ENCODE data around the gene APOL1. TPM values are rescaled to one million over a fixed set of nuclear protein-coding genes. Genes with fewer than 3 reads are reported as not detected.

Gene APOL1
- polyA plus RNA-seq, 1 of the 3 experiments (the other 2 are of a cell fraction), result 0.56 TPM

DNA sequence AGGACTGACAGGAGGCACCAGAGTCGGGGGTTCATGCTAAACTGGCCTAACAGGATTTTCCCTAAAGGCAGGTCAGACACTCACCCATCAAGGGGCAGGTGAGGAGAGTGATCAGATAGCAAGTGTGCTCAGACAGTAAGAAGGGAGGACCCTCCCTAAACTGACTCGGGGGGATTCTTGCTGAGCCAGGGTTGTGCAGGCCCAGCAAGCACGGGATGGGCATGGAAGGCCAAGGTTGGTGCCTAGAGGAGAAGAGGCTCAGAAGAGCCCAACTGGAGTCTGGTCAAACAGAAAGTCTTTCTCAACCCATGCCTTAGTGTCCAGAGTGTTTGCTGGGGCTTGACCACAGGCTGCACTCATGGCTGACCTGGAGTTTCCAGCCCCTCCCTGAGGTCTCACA is 6.2 kb upstream of the APOL1 start:
- Histone ChIP-seq H3K36me3 (replicated peaks in 1 of 2; ENCODE audit: control insufficient read depth in 1 of 2, insufficient read depth in 2 of 2, low read length in 1 of 2) (no peaks in the 10 kb centered on the region), H3K4me1 (ENCODE audit: control insufficient read depth in 1 of 2, insufficient read depth in 2 of 2, low read depth in 1 of 2, low read length in 1 of 2) (no peaks in the 10 kb centered on the region; a peak in 1 of 4 replicates), H3K79me2 (ENCODE audit: insufficient read depth) (no peaks in the 10 kb centered on the region), H3K4me2 (no peak overlapping the region), H3K9me3 (no peaks in the 10 kb centered on the region), H3K9ac (no peak overlapping the region), H3K27ac (ENCODE audit: low read depth in 2 of 2, low read length in 1 of 2) (no peak overlapping the region), H3K4me3 (ENCODE audit: low read depth in 2 of 2, low read length in 1 of 2) (no peak overlapping the region), H2AFZ (ENCODE audit: low read depth) (no peak overlapping the region), H4K20me1 (ENCODE audit: insufficient read depth) (no peaks in the 10 kb centered on the region), H3K27me3 (ENCODE audit: insufficient read depth) (no peaks in the 10 kb centered on the region), H3K9me2 (no peaks in the 10 kb centered on the region), H3F3A (replicated peaks; ENCODE audit: insufficient read depth) (no peaks in the 10 kb centered on the region)
- no peak for DNase-seq
- POLR2A ChIA-PET, result no interaction called here
- TF ChIP-seq, protein P1, sequence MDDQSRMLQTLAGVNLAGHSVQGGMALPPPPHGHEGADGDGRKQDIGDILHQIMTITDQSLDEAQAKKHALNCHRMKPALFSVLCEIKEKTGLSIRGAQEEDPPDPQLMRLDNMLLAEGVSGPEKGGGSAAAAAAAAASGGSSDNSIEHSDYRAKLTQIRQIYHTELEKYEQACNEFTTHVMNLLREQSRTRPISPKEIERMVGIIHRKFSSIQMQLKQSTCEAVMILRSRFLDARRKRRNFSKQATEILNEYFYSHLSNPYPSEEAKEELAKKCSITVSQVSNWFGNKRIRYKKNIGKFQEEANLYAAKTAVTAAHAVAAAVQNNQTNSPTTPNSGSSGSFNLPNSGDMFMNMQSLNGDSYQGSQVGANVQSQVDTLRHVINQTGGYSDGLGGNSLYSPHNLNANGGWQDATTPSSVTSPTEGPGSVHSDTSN (IDR thresholded peaks at IDR 0.05), result no peak
- TF ChIP-seq RXRA (IDR thresholded peaks at IDR 0.05; ENCODE audit: borderline replicate concordance, low read depth) (no peak), MEF2A (IDR thresholded peaks at IDR 0.05; ENCODE audit: borderline replicate concordance, low read depth) (no peak), SIN3A (IDR thresholded peaks at IDR 0.05; ENCODE audit: borderline replicate concordance, low read depth, low read length) (no peak)
- TF ChIP-seq, protein P2, sequence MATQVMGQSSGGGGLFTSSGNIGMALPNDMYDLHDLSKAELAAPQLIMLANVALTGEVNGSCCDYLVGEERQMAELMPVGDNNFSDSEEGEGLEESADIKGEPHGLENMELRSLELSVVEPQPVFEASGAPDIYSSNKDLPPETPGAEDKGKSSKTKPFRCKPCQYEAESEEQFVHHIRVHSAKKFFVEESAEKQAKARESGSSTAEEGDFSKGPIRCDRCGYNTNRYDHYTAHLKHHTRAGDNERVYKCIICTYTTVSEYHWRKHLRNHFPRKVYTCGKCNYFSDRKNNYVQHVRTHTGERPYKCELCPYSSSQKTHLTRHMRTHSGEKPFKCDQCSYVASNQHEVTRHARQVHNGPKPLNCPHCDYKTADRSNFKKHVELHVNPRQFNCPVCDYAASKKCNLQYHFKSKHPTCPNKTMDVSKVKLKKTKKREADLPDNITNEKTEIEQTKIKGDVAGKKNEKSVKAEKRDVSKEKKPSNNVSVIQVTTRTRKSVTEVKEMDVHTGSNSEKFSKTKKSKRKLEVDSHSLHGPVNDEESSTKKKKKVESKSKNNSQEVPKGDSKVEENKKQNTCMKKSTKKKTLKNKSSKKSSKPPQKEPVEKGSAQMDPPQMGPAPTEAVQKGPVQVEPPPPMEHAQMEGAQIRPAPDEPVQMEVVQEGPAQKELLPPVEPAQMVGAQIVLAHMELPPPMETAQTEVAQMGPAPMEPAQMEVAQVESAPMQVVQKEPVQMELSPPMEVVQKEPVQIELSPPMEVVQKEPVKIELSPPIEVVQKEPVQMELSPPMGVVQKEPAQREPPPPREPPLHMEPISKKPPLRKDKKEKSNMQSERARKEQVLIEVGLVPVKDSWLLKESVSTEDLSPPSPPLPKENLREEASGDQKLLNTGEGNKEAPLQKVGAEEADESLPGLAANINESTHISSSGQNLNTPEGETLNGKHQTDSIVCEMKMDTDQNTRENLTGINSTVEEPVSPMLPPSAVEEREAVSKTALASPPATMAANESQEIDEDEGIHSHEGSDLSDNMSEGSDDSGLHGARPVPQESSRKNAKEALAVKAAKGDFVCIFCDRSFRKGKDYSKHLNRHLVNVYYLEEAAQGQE (IDR thresholded peaks at IDR 0.05; ENCODE audit: low read depth, low read length), result no peak
- WGBS (ENCODE audit: low lambda C conversion rate), result 53% methylated on average over 2 of the region's 3 CpGs
- CTCF ChIA-PET, result no interaction called here

- POLR2A ChIA-PET, result no interaction called here
- Histone ChIP-seq H2AFZ (ENCODE audit: low read depth) (no peak overlapping the region), H3K27ac (ENCODE audit: low read depth in 2 of 2, low read length in 1 of 2) (no peak overlapping the region), H4K20me1 (ENCODE audit: insufficient read depth) (no peaks in the 10 kb centered on the region), H3K9ac (no peak overlapping the region), H3K4me3 (ENCODE audit: low read depth in 2 of 2, low read length in 1 of 2) (no peak overlapping the region), H3K9me3 (no peaks in the 10 kb centered on the region), H3K9me2 (no peaks in the 10 kb centered on the region), H3K4me2 (no peak overlapping the region), H3F3A (replicated peaks; ENCODE audit: insufficient read depth) (no peaks in the 10 kb centered on the region), H3K4me1 (ENCODE audit: control insufficient read depth in 1 of 2, insufficient read depth in 2 of 2, low read depth in 1 of 2, low read length in 1 of 2) (peaks cover 0 to 3% of the 10 kb centered on the region in 2 experiments; a peak in 1 of 4 replicates), H3K79me2 (ENCODE audit: insufficient read depth) (no peaks in the 10 kb centered on the region), H3K27me3 (ENCODE audit: insufficient read depth) (no peaks in the 10 kb centered on the region), H3K36me3 (replicated peaks in 1 of 2; ENCODE audit: control insufficient read depth in 1 of 2, insufficient read depth in 2 of 2, low read length in 1 of 2) (no peaks in the 10 kb centered on the region)
- CTCF ChIA-PET, result interaction anchor here (1.0 to 2.0 kb wide), 2 partner anchors 30 to 39 kb away, joined by 3 to 6 read pairs; no protein-coding TSS in a partner anchor
- no peak for DNase-seq
- 73% methylated on average over 5 of the region's 5 CpGs for WGBS (ENCODE audit: low lambda C conversion rate)
- TF ChIP-seq FOXJ3 (CRISPR knock-in tag; IDR thresholded peaks at IDR 0.05) (no peak), TEAD4 (IDR thresholded peaks at IDR 0.05; ENCODE audit: borderline replicate concordance, insufficient read depth) (no peak), TAF1 (IDR thresholded peaks at IDR 0.05; ENCODE audit: borderline replicate concordance, low read depth, low read length) (no peak), IRF3 (IDR thresholded peaks at IDR 0.05; ENCODE audit: low read depth, low read length) (no peak), FOXM1 (IDR thresholded peaks at IDR 0.05; ENCODE audit: low read depth) (no peak), CHD2 (IDR thresholded peaks at IDR 0.05; ENCODE audit: low read length, partially characterized antibody) (no peak), POLR2AphosphoS5 (IDR thresholded peaks at IDR 0.05; ENCODE audit: low read depth, low read length) (no peak), GABPA (IDR thresholded peaks at IDR 0.05; ENCODE audit: low read depth) (no peak), USF1 (IDR thresholded peaks at IDR 0.05; ENCODE audit: borderline replicate concordance, low read depth) (no peak), RXRA (IDR thresholded peaks at IDR 0.05; ENCODE audit: borderline replicate concordance, low read depth) (no peak)
- TF ChIP-seq, protein P3, sequence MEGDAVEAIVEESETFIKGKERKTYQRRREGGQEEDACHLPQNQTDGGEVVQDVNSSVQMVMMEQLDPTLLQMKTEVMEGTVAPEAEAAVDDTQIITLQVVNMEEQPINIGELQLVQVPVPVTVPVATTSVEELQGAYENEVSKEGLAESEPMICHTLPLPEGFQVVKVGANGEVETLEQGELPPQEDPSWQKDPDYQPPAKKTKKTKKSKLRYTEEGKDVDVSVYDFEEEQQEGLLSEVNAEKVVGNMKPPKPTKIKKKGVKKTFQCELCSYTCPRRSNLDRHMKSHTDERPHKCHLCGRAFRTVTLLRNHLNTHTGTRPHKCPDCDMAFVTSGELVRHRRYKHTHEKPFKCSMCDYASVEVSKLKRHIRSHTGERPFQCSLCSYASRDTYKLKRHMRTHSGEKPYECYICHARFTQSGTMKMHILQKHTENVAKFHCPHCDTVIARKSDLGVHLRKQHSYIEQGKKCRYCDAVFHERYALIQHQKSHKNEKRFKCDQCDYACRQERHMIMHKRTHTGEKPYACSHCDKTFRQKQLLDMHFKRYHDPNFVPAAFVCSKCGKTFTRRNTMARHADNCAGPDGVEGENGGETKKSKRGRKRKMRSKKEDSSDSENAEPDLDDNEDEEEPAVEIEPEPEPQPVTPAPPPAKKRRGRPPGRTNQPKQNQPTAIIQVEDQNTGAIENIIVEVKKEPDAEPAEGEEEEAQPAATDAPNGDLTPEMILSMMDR (IDR thresholded peaks at IDR 0.05), result no peak
Observed at GRCh38 chr22:36247955-36248354, 5.0 kb upstream of the APOL1 start.
